Motor neuron (in vitro differentiated cells): ENCODE data around the gene DPH3. TPM values are rescaled to one million over a fixed set of nuclear protein-coding genes. Genes with fewer than 3 reads are reported as not detected.

Experiments
- ATAC-seq, 8 experiments: fragments of 200-7000 bp; cut with Tn5 transposase; replicated peaks in 6 of 8; 2 replicates each; pipeline ENCODE4 v1.8.0; 2021; ENCODE audit warnings: mild to moderate bottlenecking in 8 of 8, moderate library complexity in 8 of 8
- H3K27ac ChIP-seq, 2 donors: fragments of 250-450 bp; sonication (Bioruptor Pico); 2 replicates each; pipeline ENCODE4 v1.9.0; 2021; ENCODE audit warnings: antibody characterized with exemption in 2 of 2, mild to moderate bottlenecking in 2 of 2, moderate library complexity in 1 of 2
- H3K4me1 ChIP-seq, 2 donors: fragments of 250-450 bp; sonication (Bioruptor Pico); replicated peaks in 1 of 2; 2 replicates each; pipeline ENCODE4 v1.6.1; 2021; ENCODE audit warnings: antibody characterized with exemption in 2 of 2, mild to moderate bottlenecking in 2 of 2, moderate library complexity in 1 of 2
- H3K4me3 ChIP-seq, 5 donors: fragments of 250-450 bp; sonication (Bioruptor Pico); 2 replicates each; pipeline ENCODE4 v1.9.0; 2021; ENCODE audit warnings: antibody characterized with exemption in 5 of 5, mild to moderate bottlenecking in 5 of 5, moderate library complexity in 4 of 5
- WGBS, 10 experiments: fragments of 450-650 bp; shearing (Covaris generic); methylation state at CpG; one replicate each; pipeline ENCODE4 v1.0.0; 2022; 5-methylcytosine and 5-hydroxymethylcytosine counted together
- in situ Hi-C, 9 experiments: fragments of 400-800 bp; cut with MboI; loops; one replicate each; pipeline ENCODE4 v1.15.0; 2021; ENCODE audit warnings: low sequenced_read_pairs in 9 of 9, low pct_unique_long_range_greater_than_20kb in 2 of 9; ENCODE audit not compliant: unreplicated experiment in 9 of 9
- total RNA-seq, 8 experiments: library from RNA; unstranded; fragments of 300-600 nt; gene quantifications; 2 replicates each; pipeline versions ENCODE4 v1.2.3 to v1.2.4, GENCODE V29; 2022

Gene DPH3
- total RNA-seq, 8 experiments from 2014 or later, result 10.6 to 37.5 (median 20.3) TPM

DNA sequence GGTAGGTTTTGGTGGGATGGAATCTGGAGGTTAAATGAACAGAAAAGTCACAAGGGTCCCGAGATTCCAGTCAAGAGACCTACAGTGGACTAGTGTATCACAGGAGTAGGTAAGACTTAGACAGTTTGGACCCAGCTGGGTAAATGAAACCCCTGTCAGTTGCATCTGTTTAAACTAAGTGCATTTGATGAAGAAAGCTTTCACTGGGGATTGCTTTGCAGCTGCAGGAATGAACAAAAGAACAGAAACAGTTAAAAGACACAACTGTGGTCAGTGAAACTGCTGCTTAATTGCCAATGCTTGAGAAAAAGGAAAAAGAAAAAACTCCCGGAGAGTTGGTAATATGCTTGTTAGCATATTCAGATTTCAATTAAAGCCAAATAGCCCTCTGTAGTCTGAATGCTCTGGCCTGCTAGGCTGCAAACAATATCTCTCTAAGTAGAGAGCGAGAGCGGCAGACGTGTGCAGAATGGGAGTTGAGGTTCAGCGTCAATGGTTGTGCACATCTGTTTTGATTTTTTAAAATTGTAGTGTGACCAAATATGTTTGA is 37.4 kb upstream of the DPH3 start:
- ATAC-seq, result peak in 4 of 8 experiments; percentile 9 to 41 (median 20)
- in situ Hi-C loops, result loop anchor here in 1 of 9 experiments (10.0 kb wide), 1 partner anchor 213 kb away; the partner anchor contains the start of gene RFTN1
- Histone ChIP-seq H3K4me3 (no peak overlapping the region), H3K4me1 (peaks cover 4 to 10% of the 10 kb centered on the region in 2 donors), H3K27ac (no peak overlapping the region)
- WGBS, 10 experiments, result 0 to 70% (median 58%) methylated on average over 1 to 6 of the region's 6 CpGs; no CpG with 5 or more reads in 2 of the 10 experiments

DNA sequence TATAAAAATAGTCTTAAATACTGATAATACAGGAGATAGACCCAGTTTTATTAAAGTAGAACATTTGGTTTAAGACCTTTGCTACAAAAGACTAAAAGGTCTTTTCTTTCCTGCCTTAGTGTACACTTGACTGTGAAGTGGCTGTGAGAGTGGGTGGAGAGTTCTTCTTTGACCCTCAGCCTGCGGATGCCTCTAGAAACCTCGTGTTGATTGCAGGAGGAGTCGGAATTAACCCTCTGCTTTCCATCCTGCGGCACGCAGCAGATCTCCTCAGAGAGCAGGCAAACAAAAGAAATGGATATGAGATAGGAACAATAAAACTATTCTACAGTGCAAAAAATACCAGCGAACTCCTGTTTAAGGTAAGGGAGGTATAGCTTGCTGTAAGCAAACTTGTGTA is 36.8 kb upstream of the DPH3 start:
- WGBS, 10 experiments, result 13 to 100% (median 24%) methylated on average over 1 to 6 of the region's 6 CpGs; no CpG with 5 or more reads in 1 of the 10 experiments
- ATAC-seq, result no peak
- no peak overlapping the region for H3K27ac ChIP-seq
- H3K4me1 ChIP-seq, result peaks cover 4 to 10% of the 10 kb centered on the region in 2 donors
- in situ Hi-C loops, result loop anchor here in 1 of 9 experiments (10.0 kb wide), 1 partner anchor 213 kb away; the partner anchor contains the start of gene RFTN1
- no peak overlapping the region for H3K4me3 ChIP-seq

DNA sequence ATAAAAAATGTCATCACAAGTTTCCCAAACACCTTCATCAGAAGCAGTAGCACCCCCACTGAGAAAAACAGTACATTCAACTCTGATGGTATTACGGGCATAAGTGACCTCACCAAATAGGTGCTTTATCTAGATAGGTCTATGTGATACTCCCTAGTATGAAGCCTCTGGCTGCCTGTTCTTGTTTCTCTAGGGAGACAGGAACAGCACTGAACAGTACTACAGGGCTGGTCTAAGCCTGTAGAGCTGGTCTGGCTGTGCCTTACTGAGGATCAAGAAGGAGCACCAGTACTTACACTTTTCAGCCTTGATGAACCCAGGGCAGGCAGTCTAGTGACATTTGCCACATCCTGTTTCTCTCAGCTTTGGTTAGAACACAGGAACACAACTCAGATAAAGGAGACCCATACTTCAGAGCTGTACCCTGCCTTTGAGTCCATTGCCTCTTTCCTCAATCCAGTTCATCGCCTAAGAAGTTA is 36.2 kb upstream of the DPH3 start:
- H3K27ac ChIP-seq, result no peak overlapping the region
- 80 to 100% (median 98%) methylated on average over 1 to 2 of the region's 2 CpGs; no CpG with 5 or more reads in 4 of the 10 experiments for WGBS, 10 experiments
- no peak for ATAC-seq
- H3K4me3 ChIP-seq, result no peak overlapping the region
- peaks cover 4 to 10% of the 10 kb centered on the region in 2 donors for H3K4me1 ChIP-seq
- in situ Hi-C loops, result loop anchor here in 1 of 9 experiments (10.0 kb wide), 1 partner anchor 214 kb away; the partner anchor contains the start of gene RFTN1

DNA sequence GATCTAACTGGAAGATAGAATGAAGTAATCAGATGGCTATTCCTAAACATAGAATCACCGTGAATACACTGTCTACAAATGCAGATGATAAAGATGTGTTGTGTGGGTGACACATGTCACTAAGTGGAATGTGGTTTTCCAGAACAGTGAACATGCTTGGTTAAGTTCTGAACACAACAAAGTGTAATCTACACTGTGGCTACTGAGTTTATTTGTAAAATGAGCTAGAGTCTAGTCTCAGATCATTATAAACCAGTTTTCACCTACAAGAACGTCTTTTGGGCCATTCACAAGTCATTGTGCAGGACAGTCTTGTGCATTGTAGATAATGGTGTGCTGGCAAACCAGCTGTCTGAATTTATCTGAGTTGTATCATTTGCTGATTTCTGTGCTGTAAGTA is 35.6 kb upstream of the DPH3 start:
- in situ Hi-C loops, result loop anchor here in 1 of 9 experiments (10.0 kb wide), 1 partner anchor 214 kb away; the partner anchor contains the start of gene RFTN1
- 67 to 95% (median 88%) methylated on average over 1 to 2 of the region's 2 CpGs; no CpG with 5 or more reads in 3 of the 10 experiments for WGBS, 10 experiments
- Histone ChIP-seq H3K27ac (no peak overlapping the region), H3K4me1 (peaks cover 4 to 10% of the 10 kb centered on the region in 2 donors), H3K4me3 (no peak overlapping the region)
- no peak for ATAC-seq

DNA sequence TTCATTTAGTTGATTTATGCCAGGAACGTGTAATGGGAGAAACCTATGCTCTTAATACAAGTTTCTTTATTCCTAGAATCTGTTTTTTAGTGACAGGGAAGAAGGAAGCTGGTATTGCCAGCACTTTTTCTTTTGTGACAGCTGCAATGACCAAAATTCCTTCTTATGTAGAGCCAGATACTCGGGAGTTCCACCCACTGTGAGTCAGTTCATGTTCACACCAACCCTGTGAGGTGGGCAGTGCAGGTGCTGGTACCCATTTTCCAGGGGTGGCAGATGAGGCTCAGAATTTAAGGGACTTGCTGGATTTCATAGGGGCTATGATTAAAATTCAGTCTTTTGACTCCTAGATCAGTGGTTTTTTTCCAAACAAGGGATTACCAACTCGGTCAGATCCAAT is 35.0 kb upstream of the DPH3 start:
- Histone ChIP-seq H3K4me3 (no peak overlapping the region), H3K27ac (no peak overlapping the region), H3K4me1 (peaks cover 4 to 10% of the 10 kb centered on the region in 2 donors)
- in situ Hi-C loops, result loop anchor here in 7 of 9 experiments (10.0 to 25.0 kb wide), 4 partner anchors 213 to 263 kb away; partner anchors contain the start of gene RFTN1 (in 2 of the 7)
- 52 to 100% (median 76%) methylated on average over 1 to 3 of the region's 3 CpGs for WGBS, 10 experiments
- ATAC-seq, result no peak

DNA sequence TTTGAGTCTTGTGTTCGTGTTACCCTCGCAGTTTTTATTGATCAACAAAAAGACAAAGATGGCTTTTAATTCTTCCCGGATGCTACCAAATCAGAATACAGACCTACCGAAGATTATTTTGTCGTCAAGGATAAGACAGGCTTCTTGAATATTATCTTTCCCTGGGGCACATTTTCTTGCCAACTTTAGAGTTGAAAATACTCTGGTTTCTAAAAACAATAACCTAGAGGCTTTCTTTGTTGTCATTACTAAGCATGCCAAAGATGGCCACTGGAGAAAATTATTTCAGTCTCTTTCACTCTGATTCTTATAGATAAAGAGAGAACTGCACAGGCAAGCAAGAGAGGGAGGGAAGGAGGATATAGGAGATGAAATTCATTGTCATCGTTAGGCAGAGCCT is 34.1 kb upstream of the DPH3 start:
- ATAC-seq, result no peak
- H3K4me1 ChIP-seq, result peaks cover 4 to 10% of the 10 kb centered on the region in 2 donors
- H3K27ac ChIP-seq, result no peak overlapping the region
- in situ Hi-C loops, result loop anchor here in 6 of 9 experiments (25.0 kb wide), 3 partner anchors 213 to 263 kb away; partner anchors contain the start of gene RFTN1 (in 1 of the 6)
- WGBS, 10 experiments, result 38 to 100% (median 95%) methylated on average over 1 to 6 of the region's 6 CpGs
- H3K4me3 ChIP-seq, result no peak overlapping the region

DNA sequence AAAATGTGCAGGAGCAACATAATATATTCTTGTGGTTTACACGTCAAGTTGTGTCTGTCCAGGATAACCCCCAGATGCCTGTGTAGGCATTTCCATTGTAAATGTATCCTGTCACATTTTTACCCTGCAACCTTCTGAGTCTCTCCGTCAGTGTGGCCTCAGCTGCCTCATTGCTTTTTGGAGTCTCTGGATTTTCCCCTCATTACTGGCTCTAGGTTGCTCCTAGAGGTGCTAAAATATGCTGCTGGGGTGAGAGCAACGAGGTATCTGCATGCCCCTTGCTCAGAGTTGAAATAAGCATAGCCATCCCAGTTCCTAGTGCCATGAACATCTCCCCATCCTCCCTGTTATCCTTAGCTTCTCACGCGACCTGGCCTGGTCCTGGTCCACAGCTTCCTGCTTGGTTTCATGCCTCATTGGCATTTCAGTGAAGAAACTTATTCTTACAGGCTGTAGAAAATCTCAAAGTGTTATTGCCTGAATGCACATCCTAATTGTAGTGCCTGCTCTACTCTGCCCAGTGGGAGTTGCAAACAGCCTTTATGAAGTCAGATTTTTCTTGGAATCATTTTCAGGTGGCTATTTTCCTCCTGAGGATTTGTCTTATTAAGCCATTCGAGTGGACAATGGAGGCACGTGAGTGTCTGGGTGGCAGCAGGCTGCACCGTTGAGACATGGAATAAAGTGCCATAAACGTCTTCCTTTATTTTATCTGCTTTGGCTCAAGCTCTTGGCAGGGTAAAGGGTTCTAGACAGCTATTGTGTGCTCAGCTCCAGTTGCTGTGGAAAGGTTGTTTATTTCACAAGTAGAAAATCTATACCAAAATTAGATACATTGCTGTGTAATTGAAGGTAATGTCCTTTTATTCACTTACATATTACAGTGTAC is 33.5 kb upstream of the DPH3 start:
- Histone ChIP-seq H3K27ac (no peak overlapping the region), H3K4me1 (peaks cover 4 to 10% of the 10 kb centered on the region in 2 donors), H3K4me3 (no peak overlapping the region)
- in situ Hi-C loops, result loop anchor here in 6 of 9 experiments (25.0 kb wide), 3 partner anchors 214 to 264 kb away; partner anchors contain the start of gene RFTN1 (in 1 of the 6)
- WGBS, 10 experiments, result 0 to 100% (median 90%) methylated on average over 1 to 8 of the region's 9 CpGs; no CpG with 5 or more reads in 1 of the 10 experiments
- no peak for ATAC-seq

DNA sequence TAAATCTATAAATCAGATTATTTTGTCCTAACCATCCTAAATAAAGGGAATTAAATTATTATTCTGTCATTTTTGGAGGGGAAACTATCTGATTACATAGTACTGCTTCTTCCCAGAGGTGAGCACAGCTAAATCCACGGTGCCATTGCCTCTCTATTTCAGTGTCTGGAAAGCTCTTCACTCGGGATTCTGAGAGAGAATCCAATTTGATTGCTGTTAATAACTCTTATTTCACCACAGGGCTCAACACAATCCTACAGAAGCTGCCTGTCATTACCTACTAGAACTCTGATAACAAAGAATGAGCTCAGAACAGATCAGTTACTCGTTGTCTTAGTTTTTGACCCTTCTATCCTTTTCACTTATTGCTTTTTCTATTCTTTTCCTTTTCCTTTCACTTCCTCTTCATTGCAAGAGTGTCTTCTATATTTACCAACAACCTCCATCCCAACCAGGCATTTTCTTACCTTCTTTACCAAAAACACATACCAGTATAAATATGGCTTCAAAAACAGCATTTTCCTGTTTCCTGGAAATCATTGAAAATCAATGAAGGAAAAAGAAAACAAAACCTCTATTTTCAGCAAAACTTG is 30.7 kb upstream of the DPH3 start:
- no peak overlapping the region for H3K27ac ChIP-seq
- 62 to 100% (median 95%) methylated on average over 1 to 3 of the region's 3 CpGs; no CpG with 5 or more reads in 2 of the 10 experiments for WGBS, 10 experiments
- in situ Hi-C loops, result loop anchor here in 6 of 9 experiments (25.0 kb wide), 3 partner anchors 217 to 267 kb away; partner anchors contain the start of gene RFTN1 (in 1 of the 6)

DNA sequence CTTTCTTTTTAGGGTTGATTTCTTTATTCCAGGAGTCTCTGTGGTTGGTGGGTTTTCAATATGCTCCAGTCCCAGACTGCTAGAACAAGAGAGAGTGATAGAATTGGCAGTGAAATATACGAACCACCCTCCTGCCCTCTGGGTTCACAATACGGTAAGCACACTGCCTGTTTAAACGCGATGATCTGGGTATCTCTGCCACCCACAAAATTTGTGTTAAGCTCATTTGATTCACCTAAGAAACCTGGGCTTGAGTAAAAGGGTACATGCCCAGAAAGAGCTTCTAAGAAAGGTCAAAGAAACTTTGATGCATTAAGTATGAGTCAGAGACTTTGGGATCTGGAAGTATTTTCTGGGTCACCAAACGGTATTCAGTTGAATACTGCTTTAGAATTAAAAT is 30.1 kb upstream of the DPH3 start:
- Histone ChIP-seq H3K27ac (no peak overlapping the region), H3K4me1 (no peaks in the 10 kb centered on the region), H3K4me3 (no peak overlapping the region)
- ATAC-seq, result no peak
- WGBS, 10 experiments, result 83 to 100% (median 96%) methylated on average over 1 to 5 of the region's 5 CpGs
- in situ Hi-C loops, result loop anchor here in 6 of 9 experiments (25.0 kb wide), 3 partner anchors 217 to 267 kb away; partner anchors contain the start of gene RFTN1 (in 1 of the 6)

More for the DNA sequence above, 30.7 kb upstream of the DPH3 start:
- no peak overlapping the region for H3K4me3 ChIP-seq
- no peaks in the 10 kb centered on the region for H3K4me1 ChIP-seq
- ATAC-seq, result no peak

DNA sequence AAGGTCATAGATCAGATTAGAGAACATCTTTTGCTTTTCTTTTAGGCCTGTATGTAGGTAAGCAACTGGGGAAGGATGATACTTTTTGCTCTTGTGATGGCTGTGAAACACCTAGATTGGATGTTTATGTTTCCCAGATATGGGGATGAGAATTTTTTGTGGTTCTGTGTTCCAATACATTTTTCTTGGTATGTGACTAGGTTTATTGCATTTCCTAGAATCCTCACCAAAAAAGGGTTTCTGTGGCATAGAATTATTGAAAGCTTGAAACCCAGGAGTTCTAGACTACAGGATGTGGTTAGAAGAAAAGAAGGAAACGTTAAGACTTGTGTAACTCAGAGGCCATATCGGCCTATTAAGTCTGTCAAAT is 26.1 kb upstream of the DPH3 start:
- Histone ChIP-seq H3K4me3 (no peak overlapping the region), H3K4me1 (no peaks in the 10 kb centered on the region), H3K27ac (no peak overlapping the region)
- WGBS, 10 experiments, result 15 to 100% (median 89%) methylated on average over 1 to 2 of the region's 2 CpGs; no CpG with 5 or more reads in 1 of the 10 experiments
- no peak for ATAC-seq
- in situ Hi-C loops, result loop anchor here in 6 of 9 experiments (25.0 kb wide), 3 partner anchors 221 to 271 kb away; partner anchors contain the start of gene RFTN1 (in 1 of the 6)

DNA sequence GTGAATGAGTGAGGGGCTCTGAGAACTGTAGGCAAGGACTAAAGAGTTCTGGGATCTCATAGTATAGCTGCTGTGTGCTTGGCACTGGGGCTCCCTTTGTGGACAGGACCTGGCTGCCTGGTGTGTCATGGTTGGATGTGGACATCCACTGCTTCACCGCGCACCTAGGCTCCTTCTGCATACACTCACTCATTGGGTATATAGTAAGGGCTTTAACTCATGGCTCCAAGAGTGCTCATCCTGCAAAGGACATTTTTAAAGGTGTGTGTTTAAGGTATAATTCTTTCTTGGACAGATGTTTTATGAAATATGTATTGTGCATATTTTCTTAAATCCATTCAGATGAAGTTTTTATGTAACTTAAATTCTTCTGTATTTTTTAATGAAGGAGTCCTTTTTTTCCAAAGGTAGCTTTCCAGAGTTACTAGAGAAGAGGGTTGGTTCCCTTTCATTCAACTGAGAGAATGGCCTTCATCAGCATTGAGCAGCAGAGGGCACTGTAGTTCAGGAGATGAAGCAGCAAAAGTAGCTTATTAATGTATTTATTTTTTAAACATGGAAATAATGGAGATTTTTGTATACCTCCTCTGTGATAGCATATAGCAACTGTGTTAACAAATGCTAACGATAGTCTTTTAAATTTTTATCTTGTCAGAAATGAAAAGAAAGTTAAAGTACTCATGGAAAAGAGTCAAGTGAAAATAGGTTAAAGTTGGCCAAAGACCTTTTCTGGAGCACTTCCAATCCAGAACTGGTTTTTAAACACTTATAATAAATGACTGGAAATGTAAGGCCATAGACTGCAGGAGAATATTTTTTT is 25.5 kb upstream of the DPH3 start:
- H3K27ac ChIP-seq, result no peak overlapping the region

More for the DNA sequence above, 25.5 kb upstream of the DPH3 start:
- 0 to 100% (median 13%) methylated on average over 1 to 3 of the region's 3 CpGs; no CpG with 5 or more reads in 1 of the 10 experiments for WGBS, 10 experiments
- Histone ChIP-seq H3K4me3 (no peak overlapping the region), H3K4me1 (no peaks in the 10 kb centered on the region)
- ATAC-seq, result peak in 5 of 8 experiments; percentile 45 to 63 (median 57)
- in situ Hi-C loops, result loop anchor here in 6 of 9 experiments (25.0 kb wide), 3 partner anchors 222 to 272 kb away; partner anchors contain the start of gene RFTN1 (in 1 of the 6)
